CD4-positive, alpha-beta T cell (primary cell): ENCODE measurements around the gene SDC3. TPM values are rescaled to one million over a fixed set of nuclear protein-coding genes. Genes with fewer than 3 reads are reported as not detected.
A peak's percentile ranks its signal among the peaks of the same experiment; 100 is the strongest.
"Not testable (repeated sequence)": the region's sequence is repeated elsewhere in the genome, so short reads cannot be mapped to it uniquely, and the experiment has no call there.

Experiments used
- ATAC-seq: fragments of 200-7000 bp; cut with Tn5 transposase; one replicate; pipeline ENCODE4 v1.10.0; 2022; ENCODE audit warnings: mild to moderate bottlenecking; ENCODE audit not compliant: poor library complexity
- CTCF ChIA-PET: fragments of 350-600 bp; sonication (Branson Sonifier 250); formaldehyde crosslinking; loops from one replicate; lab custom pipeline; 2021; ENCODE audit warnings: antibody characterized with exemption, inconsistent platforms; lab: Charles Lee
- POLR2A ChIA-PET: fragments of 350-600 bp; sonication (Branson Sonifier 250); formaldehyde crosslinking; loops from one replicate; lab custom pipeline; 2021; ENCODE audit warnings: antibody characterized with exemption, inconsistent platforms; lab: Charles Lee
- DNase-seq, 14 experiments: peaks; one replicate each; pipeline ENCODE4 v3.0.0-alpha.2; 2013 to 2020; ENCODE audit warnings: mixed read lengths in 2 of 14
- H3K27ac ChIP-seq, 2 donors: one replicate each; pipeline versions ENCODE4 v1.5.1 to v1.7.0; 2013; ENCODE audit warnings: low read length in 2 of 2, low read depth in 1 of 2, mild to moderate bottlenecking in 1 of 2
- H3K27me3 ChIP-seq, 2 experiments: 1 replicate in 1 of 2; 2 replicates in 1 of 2; pipeline versions ENCODE4 v1.6.1 to v1.7.0; 2013; ENCODE audit warnings: low read length in 2 of 2, control low read depth in 1 of 2, mild to moderate bottlenecking in 1 of 2, moderate library complexity in 1 of 2; ENCODE audit not compliant: insufficient read depth in 2 of 2, control insufficient read depth in 1 of 2
- H3K36me3 ChIP-seq: one replicate; pipeline ENCODE4 v1.6.1; 2013; ENCODE audit warnings: low read length, control low read depth; ENCODE audit not compliant: insufficient read depth
- H3K4me1 ChIP-seq: one replicate; pipeline ENCODE4 v1.6.1; 2013; ENCODE audit warnings: low read length, control low read depth; ENCODE audit not compliant: insufficient read depth
- H3K4me3 ChIP-seq: one replicate; pipeline ENCODE4 v1.5.1; 2013; ENCODE audit warnings: mild to moderate bottlenecking, low read length, moderate library complexity
- H3K9me3 ChIP-seq, 2 experiments: 1 replicate in 1 of 2; 2 replicates in 1 of 2; pipeline versions ENCODE4 v1.6.1 to v1.7.0; 2013; ENCODE audit warnings: low read length in 2 of 2, mild to moderate bottlenecking in 2 of 2, control low read depth in 1 of 2, moderate library complexity in 1 of 2; ENCODE audit not compliant: control insufficient read depth in 1 of 2, insufficient read depth in 1 of 2
- H3K27ac Mint-ChIP-seq: one replicate; pipeline ENCODE4 v1.8.0; 2020; ENCODE audit warnings: mixed read lengths
- H3K27me3 Mint-ChIP-seq: one replicate; pipeline ENCODE4 v1.8.0; 2021; ENCODE audit warnings: mixed read lengths
- H3K36me3 Mint-ChIP-seq: one replicate; pipeline ENCODE4 v1.8.0; 2021; ENCODE audit warnings: low read depth, mixed read lengths
- H3K4me1 Mint-ChIP-seq: one replicate; pipeline ENCODE4 v1.8.0; 2021; ENCODE audit warnings: low read depth, mixed read lengths
- H3K4me3 Mint-ChIP-seq: one replicate; pipeline ENCODE4 v1.8.0; 2020; ENCODE audit warnings: mild to moderate bottlenecking, mixed read lengths
- H3K9me3 Mint-ChIP-seq: one replicate; pipeline ENCODE4 v1.8.0; 2020; ENCODE audit warnings: mixed read lengths
- CTCF ChIP-seq: fragments of 200-600 bp; IDR thresholded peaks from one replicate; pipeline ENCODE4 v1.8.0; 2022; ENCODE audit warnings: antibody characterized with exemption, mild to moderate bottlenecking
- intact Hi-C, 2 experiments: fragments of 100-400 bp; cut with DNase I in 1 of 2; cut with micrococcal nuclease in 1 of 2; formaldehyde crosslinking; loops; one replicate each; pipeline versions ENCODE4 v1.15.1 to v1.9.0; 2023 to 2025; cut with DNase I, micrococcal nuclease
- total RNA-seq, 174 experiments: library from RNA in 2 of 174; stranded (reverse) in 2 of 174; gene quantifications; one replicate each; pipeline ENCODE4 v1.2.3 and lab custom pipeline; 2021 to 2026

The SDC3 gene
- total RNA-seq, 2 experiments from 2014 or later, result 0.14 TPM; not detected in 1

- Histone ChIP-seq H3K4me3 (no peak overlapping the region), H3K9me3 (no peaks in the 10 kb centered on the region), H3K27ac (no peak overlapping the region), H3K27me3 (no peaks in the 10 kb centered on the region), H3K4me1 (no peaks in the 10 kb centered on the region), H3K36me3 (peaks cover 78% of the 10 kb centered on the region)
- no peak for TF ChIP-seq CTCF
- Mint-ChIP-seq H3K4me1 (peaks cover 20% of the 10 kb centered on the region), H3K9me3 (no peaks in the 10 kb centered on the region), H3K4me3 (no peak overlapping the region), H3K36me3 (peaks cover 90% of the 10 kb centered on the region), H3K27me3 (no peaks in the 10 kb centered on the region), H3K27ac (peak overlapping the region; percentile 19)
- ChIA-PET POLR2A (no interaction called here), CTCF (no interaction called here)
- DNase-seq (no peak), ATAC-seq (no peak)
- intact Hi-C loops, result no loop called here
These were observed 42.1 kb upstream of the SDC3 start for GRCh38 chr1:30950700-30951099.

DNA sequence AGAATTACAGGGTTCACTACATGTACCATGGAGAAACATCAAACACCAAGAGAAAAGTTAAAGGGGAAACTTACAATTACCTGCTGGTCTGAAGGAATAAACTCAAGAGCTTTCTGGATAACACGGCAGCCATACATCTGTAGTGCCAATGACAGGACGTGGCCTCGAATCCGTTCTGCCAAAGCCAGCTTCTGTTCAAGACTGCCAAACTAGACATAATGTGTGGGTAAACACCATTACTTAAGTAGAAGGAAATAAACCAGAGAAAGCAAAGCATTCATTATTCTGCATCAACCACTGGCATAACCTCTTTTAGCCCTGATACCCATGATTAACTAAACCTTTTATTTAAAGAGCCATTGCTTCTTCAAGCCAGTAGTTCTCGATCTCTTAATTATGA, 41.5 kb upstream of the SDC3 start:
- peaks cover 82% of the 10 kb centered on the region for H3K36me3 ChIP-seq
- no peak for DNase-seq
- H3K4me3 ChIP-seq, result no peak overlapping the region
- H3K27ac ChIP-seq, result no peak overlapping the region
- TF ChIP-seq CTCF, result no peak
- peaks cover 20% of the 10 kb centered on the region for H3K4me1 Mint-ChIP-seq
- ChIA-PET CTCF (no interaction called here), POLR2A (no interaction called here)
- no peak for ATAC-seq
- H3K36me3 Mint-ChIP-seq, result peaks cover 92% of the 10 kb centered on the region
- peak overlapping the region; percentile 37 for H3K27ac Mint-ChIP-seq
- H3K4me3 Mint-ChIP-seq, result no peak overlapping the region
- no peaks in the 10 kb centered on the region for H3K27me3 ChIP-seq
- H3K9me3 ChIP-seq, result no peaks in the 10 kb centered on the region
- no peaks in the 10 kb centered on the region for H3K4me1 ChIP-seq
- intact Hi-C loops, result no loop called here
- H3K27me3 Mint-ChIP-seq, result no peaks in the 10 kb centered on the region
- H3K9me3 Mint-ChIP-seq, result no peaks in the 10 kb centered on the region

DNA sequence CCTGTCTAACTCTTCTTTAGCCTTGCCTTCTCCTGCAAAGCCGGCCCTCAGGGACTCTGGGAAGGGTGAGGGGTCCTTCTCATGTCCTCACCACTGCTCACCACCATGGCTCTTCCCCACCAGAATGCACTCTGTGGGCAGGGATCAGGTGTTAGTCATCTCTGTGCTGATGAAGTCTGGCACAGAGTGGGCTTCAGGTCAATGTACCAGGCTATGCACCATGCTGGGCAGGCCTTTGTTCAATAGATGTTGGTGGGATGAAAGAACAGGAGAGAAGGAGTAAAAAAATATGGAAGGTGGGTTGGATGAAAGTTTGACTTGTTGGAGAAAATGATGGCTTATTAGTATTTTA, 40.9 kb upstream of the SDC3 start:
- H3K27me3 Mint-ChIP-seq, H3K4me3 ChIP-seq, CTCF ChIA-PET, ATAC-seq, H3K9me3 ChIP-seq, DNase-seq, H3K4me1 ChIP-seq, H3K4me3 Mint-ChIP-seq, H3K27ac ChIP-seq, intact Hi-C loops, H3K9me3 Mint-ChIP-seq, POLR2A ChIA-PET, H3K27me3 ChIP-seq: not testable (repeated sequence)
- Mint-ChIP-seq H3K4me1 (peaks cover 20% of the 10 kb centered on the region), H3K36me3 (peaks cover 93% of the 10 kb centered on the region), H3K27ac (peak overlapping the region; percentile 37)
- H3K36me3 ChIP-seq, result peaks cover 82% of the 10 kb centered on the region

DNA sequence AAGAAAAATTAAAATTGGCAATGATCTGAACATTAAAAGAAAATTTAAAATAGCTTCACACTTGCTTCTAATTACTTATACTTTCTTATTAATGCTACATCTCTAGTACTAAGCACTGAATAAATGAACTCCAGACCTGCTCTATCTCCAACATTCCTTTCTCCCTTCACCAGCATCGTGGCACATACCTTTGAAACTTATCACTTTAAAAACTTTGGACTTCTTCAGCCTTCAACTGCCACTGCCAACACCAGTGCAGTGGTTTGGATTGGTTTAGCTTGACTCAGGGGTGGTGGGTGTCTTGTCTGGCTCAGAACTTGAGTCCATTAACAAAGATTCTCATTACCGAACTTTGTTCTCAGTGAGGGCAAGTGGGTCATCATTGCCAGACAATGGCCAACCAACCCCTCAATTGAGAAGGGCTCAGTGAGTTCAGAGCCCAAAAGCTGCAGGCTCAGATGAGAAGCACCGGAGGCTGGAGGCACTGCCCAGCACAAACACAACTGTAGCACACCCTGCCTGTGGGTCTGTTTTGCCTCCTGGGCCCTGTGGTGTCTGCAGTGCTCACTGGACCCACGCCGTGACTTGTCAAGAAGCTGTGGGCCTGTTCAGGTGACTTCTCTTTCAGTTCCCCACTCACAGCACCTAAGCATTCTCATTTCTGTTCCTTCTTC, 40.4 kb upstream of the SDC3 start:
- POLR2A ChIA-PET, H3K27ac ChIP-seq, H3K27me3 Mint-ChIP-seq, H3K4me3 ChIP-seq, H3K9me3 ChIP-seq, H3K9me3 Mint-ChIP-seq, ATAC-seq, H3K27me3 ChIP-seq, H3K4me3 Mint-ChIP-seq, CTCF ChIA-PET, H3K4me1 ChIP-seq, DNase-seq, intact Hi-C loops, H3K27ac Mint-ChIP-seq: not testable (repeated sequence)
- Mint-ChIP-seq H3K36me3 (peaks cover 93% of the 10 kb centered on the region), H3K4me1 (peaks cover 19% of the 10 kb centered on the region)
- peaks cover 82% of the 10 kb centered on the region for H3K36me3 ChIP-seq
